SU-DHL-6 (cell line): Measurements from ENCODE around the gene POLG.

Source experiments
- H2AFZ ChIP-seq: fragments of 200-600 bp; sonication (generic); 2 replicates; pipeline ENCODE4 v1.6.1; 2014; ENCODE audit warnings: low read depth, mild to moderate bottlenecking, moderate library complexity, mixed read lengths, antibody characterized with exemption, low read length; ENCODE audit not compliant: severe bottlenecking
- H3F3A ChIP-seq: fragments of 200-600 bp; shearing (Covaris generic); 2 replicates; pipeline ENCODE4 v1.6.0; 2016; ENCODE audit warnings: antibody characterized with exemption, mild to moderate bottlenecking; ENCODE audit not compliant: insufficient read depth
- H3K27ac ChIP-seq: fragments of 200-600 bp; sonication (generic); 2 replicates; pipeline ENCODE4 v1.5.1; 2016; ENCODE audit warnings: low read depth, mild to moderate bottlenecking, low read length, moderate library complexity, mixed read lengths
- H3K27me3 ChIP-seq: fragments of 200-600 bp; sonication (generic), shearing (Covaris generic); 2 replicates; pipeline ENCODE4 v1.6.0; 2014; ENCODE audit warnings: mild to moderate bottlenecking, low read length
- H3K36me3 ChIP-seq: fragments of 200-600 bp; sonication (generic); 2 replicates; pipeline ENCODE4 v1.6.1; 2014; ENCODE audit warnings: mild to moderate bottlenecking, low read length, mixed read lengths
- H3K4me2 ChIP-seq: fragments of 300-600, 200-600 bp; shearing (Covaris generic), sonication (generic); 2 replicates; pipeline ENCODE4 v1.6.0; 2014; ENCODE audit warnings: low read length, low read depth, mild to moderate bottlenecking; ENCODE audit not compliant: poor library complexity, severe bottlenecking
- H3K4me3 ChIP-seq: fragments of 200-600 bp; sonication (generic); 2 replicates; pipeline ENCODE4 v1.5.1; 2014; ENCODE audit warnings: antibody characterized with exemption, low read length, mild to moderate bottlenecking, mixed read lengths; ENCODE audit not compliant: insufficient read depth, poor library complexity, severe bottlenecking
- H3K79me2 ChIP-seq: fragments of 200-600 bp; sonication (generic); 2 replicates; pipeline ENCODE4 v1.6.1; 2014; ENCODE audit warnings: mild to moderate bottlenecking, low read length, moderate library complexity; ENCODE audit not compliant: insufficient read depth
- H3K9ac ChIP-seq: fragments of 200-600 bp; sonication (generic); 2 replicates; pipeline ENCODE4 v1.7.0; 2014; ENCODE audit warnings: mild to moderate bottlenecking, low read length
- H3K9me2 ChIP-seq: fragments of 200-600 bp; sonication (generic); replicated peaks from 2 replicates; pipeline ENCODE4 v1.6.1; 2014; ENCODE audit warnings: low read length; ENCODE audit not compliant: insufficient read depth
- H3K9me3 ChIP-seq: fragments of 200-600 bp; sonication (generic); 2 replicates; pipeline ENCODE4 v1.6.1; 2014; ENCODE audit warnings: low read length, mixed read lengths; ENCODE audit not compliant: insufficient read depth
- H4K20me1 ChIP-seq: fragments of 200-600 bp; sonication (generic); 2 replicates; pipeline ENCODE4 v1.6.1; 2014; ENCODE audit warnings: low read depth, mild to moderate bottlenecking, antibody characterized with exemption, low read length, moderate library complexity, mixed read lengths
- CTCF ChIP-seq: fragments of 200-600 bp; sonication (generic); IDR thresholded peaks from one replicate; pipeline ENCODE4 v1.5.1; 2017; ENCODE audit warnings: antibody characterized with exemption, mild to moderate bottlenecking, low read length, moderate library complexity; ENCODE audit not compliant: insufficient read depth, poor library complexity, severe bottlenecking
- EZH2phosphoT487 ChIP-seq: fragments of 200-600 bp; sonication (generic), shearing (Covaris generic); conservative IDR thresholded peaks from 2 replicates; pipeline ENCODE4 v1.6.1; 2018; ENCODE audit warnings: mild to moderate bottlenecking, antibody characterized with exemption, low read length, moderate library complexity, mixed read lengths

The POLG gene

GRCh38 chr15:89363770-89364169, 29.1 kb upstream of the POLG start:
- H4K20me1 ChIP-seq = no peaks in the 10 kb centered on the region
- H3K4me2 ChIP-seq = no peak overlapping the region
- no peaks in the 10 kb centered on the region for H3K36me3 ChIP-seq
- H3K79me2 ChIP-seq = no peaks in the 10 kb centered on the region
- H3K4me3 ChIP-seq = no peak overlapping the region
- TF ChIP-seq EZH2phosphoT487 (no peak), CTCF (no peak)
- H3K27ac ChIP-seq = no peak overlapping the region
- H3K9ac ChIP-seq = no peak overlapping the region
- no peaks in the 10 kb centered on the region for H3K9me2 ChIP-seq
- no peaks in the 10 kb centered on the region for H3K27me3 ChIP-seq
- no peaks in the 10 kb centered on the region for H3F3A ChIP-seq
- no peak overlapping the region for H2AFZ ChIP-seq
- H3K9me3 ChIP-seq = no peaks in the 10 kb centered on the region

GRCh38 chr15:89363133-89363532, 28.5 kb upstream of the POLG start:
- Histone ChIP-seq H3K9me2 (no peaks in the 10 kb centered on the region), H2AFZ (no peak overlapping the region), H3K9ac (no peak overlapping the region), H3K27me3 (no peaks in the 10 kb centered on the region), H4K20me1 (no peaks in the 10 kb centered on the region), H3K4me2 (no peak overlapping the region), H3K27ac (no peak overlapping the region), H3K9me3 (no peaks in the 10 kb centered on the region), H3K79me2 (no peaks in the 10 kb centered on the region), H3F3A (no peaks in the 10 kb centered on the region), H3K4me3 (no peak overlapping the region), H3K36me3 (no peaks in the 10 kb centered on the region)
- TF ChIP-seq EZH2phosphoT487 (no peak), CTCF (no peak)

- Histone ChIP-seq H3K36me3 (no peaks in the 10 kb centered on the region), H3K4me2 (no peak overlapping the region), H3K9me2 (no peaks in the 10 kb centered on the region), H3K79me2 (no peaks in the 10 kb centered on the region), H3F3A (no peaks in the 10 kb centered on the region), H3K27ac (no peak overlapping the region), H3K4me3 (no peak overlapping the region), H3K27me3 (no peaks in the 10 kb centered on the region), H2AFZ (no peak overlapping the region), H4K20me1 (no peaks in the 10 kb centered on the region), H3K9ac (no peak overlapping the region), H3K9me3 (no peaks in the 10 kb centered on the region)
- no peak for TF ChIP-seq CTCF
- TF ChIP-seq EZH2phosphoT487 = no peak
These were observed 27.8 kb upstream of the POLG start for GRCh38 chr15:89362203-89363101.
